Measurements from ENCODE around the gene CCDC12. TPM values are rescaled to one million over a fixed set of nuclear protein-coding genes. Genes with fewer than 3 reads are reported as not detected.
A peak's percentile ranks its signal among the peaks of the same experiment; 100 is the strongest.

CCDC12 gene
- total RNA-seq, 2 donors from 2014 or later = 46.7 to 47.8 TPM

DNA sequence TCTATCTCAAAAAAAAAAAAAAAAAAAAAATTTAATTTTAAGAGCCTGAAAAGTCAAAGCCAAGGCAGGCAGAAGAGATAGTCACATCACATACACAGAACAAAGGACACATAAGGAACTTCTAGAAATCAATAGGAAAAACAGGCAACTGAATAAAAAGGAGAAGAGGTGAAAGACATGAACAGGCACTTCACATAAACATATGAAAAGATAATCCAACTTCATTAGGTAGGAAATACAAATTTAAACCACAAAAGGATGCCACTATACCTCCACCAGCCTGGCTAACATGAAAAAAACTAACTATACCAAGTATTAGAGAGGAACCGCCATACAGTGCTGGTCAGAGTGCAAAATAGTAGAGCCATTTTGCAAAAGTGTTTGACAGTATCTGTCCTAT lies 14.1 kb downstream of the CCDC12 start:
- H3K27me3 ChIP-seq (ENCODE audit: control insufficient read depth, insufficient read depth, low read length, poor library complexity, severe bottlenecking) = no peaks in the 10 kb centered on the region
- H3K27ac ChIP-seq (ENCODE audit: low read depth, low read length) = no peak overlapping the region
- Mint-ChIP-seq H3K27ac (no peak overlapping the region), H3K4me3 (no peak overlapping the region), H3K27me3 (ENCODE audit: insufficient read depth) (no peaks in the 10 kb centered on the region), H3K36me3 (ENCODE audit: low read depth) (peaks cover 32% of the 10 kb centered on the region), H3K4me1 (peaks cover 66% of the 10 kb centered on the region), H3K9me3 (peaks cover 11% of the 10 kb centered on the region)
- H3K4me3 ChIP-seq (ENCODE audit: low read length) = no peak overlapping the region
- no peak for DNase-seq
- 91 to 100% methylated on average over 1 of the region's 1 CpG for WGBS, 2 experiments (ENCODE audit: insufficient coverage in 1 of 2, insufficient read length in 1 of 2)
- peaks cover 7% of the 10 kb centered on the region for H3K9me3 ChIP-seq (ENCODE audit: control insufficient read depth, low read length)
- H3K36me3 ChIP-seq (ENCODE audit: control insufficient read depth, insufficient read depth, low read length) = peaks cover 21% of the 10 kb centered on the region
- H3K4me1 ChIP-seq (ENCODE audit: control insufficient read depth, insufficient read depth, low read length) = peaks cover 28% of the 10 kb centered on the region
- TF ChIP-seq, protein P1, sequence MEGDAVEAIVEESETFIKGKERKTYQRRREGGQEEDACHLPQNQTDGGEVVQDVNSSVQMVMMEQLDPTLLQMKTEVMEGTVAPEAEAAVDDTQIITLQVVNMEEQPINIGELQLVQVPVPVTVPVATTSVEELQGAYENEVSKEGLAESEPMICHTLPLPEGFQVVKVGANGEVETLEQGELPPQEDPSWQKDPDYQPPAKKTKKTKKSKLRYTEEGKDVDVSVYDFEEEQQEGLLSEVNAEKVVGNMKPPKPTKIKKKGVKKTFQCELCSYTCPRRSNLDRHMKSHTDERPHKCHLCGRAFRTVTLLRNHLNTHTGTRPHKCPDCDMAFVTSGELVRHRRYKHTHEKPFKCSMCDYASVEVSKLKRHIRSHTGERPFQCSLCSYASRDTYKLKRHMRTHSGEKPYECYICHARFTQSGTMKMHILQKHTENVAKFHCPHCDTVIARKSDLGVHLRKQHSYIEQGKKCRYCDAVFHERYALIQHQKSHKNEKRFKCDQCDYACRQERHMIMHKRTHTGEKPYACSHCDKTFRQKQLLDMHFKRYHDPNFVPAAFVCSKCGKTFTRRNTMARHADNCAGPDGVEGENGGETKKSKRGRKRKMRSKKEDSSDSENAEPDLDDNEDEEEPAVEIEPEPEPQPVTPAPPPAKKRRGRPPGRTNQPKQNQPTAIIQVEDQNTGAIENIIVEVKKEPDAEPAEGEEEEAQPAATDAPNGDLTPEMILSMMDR (conservative IDR thresholded peaks at IDR 0.05) = no peak
- H3K9ac ChIP-seq (ENCODE audit: extremely low read depth, low read length, poor library complexity, severe bottlenecking) = no peak overlapping the region

- Histone ChIP-seq H3K9ac (ENCODE audit: extremely low read depth, low read length, poor library complexity, severe bottlenecking) (no peak overlapping the region), H3K9me3 (ENCODE audit: control insufficient read depth, low read length) (peaks cover 7% of the 10 kb centered on the region), H3K27me3 (ENCODE audit: control insufficient read depth, insufficient read depth, low read length, poor library complexity, severe bottlenecking) (no peaks in the 10 kb centered on the region), H3K4me3 (ENCODE audit: low read length) (no peak overlapping the region), H3K27ac (ENCODE audit: low read depth, low read length) (peak overlapping the region; percentile 6), H3K36me3 (ENCODE audit: control insufficient read depth, insufficient read depth, low read length) (peaks cover 19% of the 10 kb centered on the region), H3K4me1 (ENCODE audit: control insufficient read depth, insufficient read depth, low read length) (peaks cover 31% of the 10 kb centered on the region)
- Mint-ChIP-seq H3K27me3 (ENCODE audit: insufficient read depth) (no peaks in the 10 kb centered on the region), H3K9me3 (peaks cover 11% of the 10 kb centered on the region), H3K36me3 (ENCODE audit: low read depth) (peaks cover 28% of the 10 kb centered on the region), H3K27ac (peak overlapping the region; percentile 41), H3K4me3 (peak overlapping the region; percentile 5), H3K4me1 (peaks cover 63% of the 10 kb centered on the region)
- no peak for DNase-seq
- TF ChIP-seq, protein P1 (conservative IDR thresholded peaks at IDR 0.05) = no peak
- WGBS, 2 experiments (ENCODE audit: insufficient coverage in 1 of 2, insufficient read length in 1 of 2) = no CpG with 5 or more reads among the region's 1 CpG
These were observed 15.7 kb downstream of the CCDC12 start for GRCh38 chr3:46960835-46961234.

DNA sequence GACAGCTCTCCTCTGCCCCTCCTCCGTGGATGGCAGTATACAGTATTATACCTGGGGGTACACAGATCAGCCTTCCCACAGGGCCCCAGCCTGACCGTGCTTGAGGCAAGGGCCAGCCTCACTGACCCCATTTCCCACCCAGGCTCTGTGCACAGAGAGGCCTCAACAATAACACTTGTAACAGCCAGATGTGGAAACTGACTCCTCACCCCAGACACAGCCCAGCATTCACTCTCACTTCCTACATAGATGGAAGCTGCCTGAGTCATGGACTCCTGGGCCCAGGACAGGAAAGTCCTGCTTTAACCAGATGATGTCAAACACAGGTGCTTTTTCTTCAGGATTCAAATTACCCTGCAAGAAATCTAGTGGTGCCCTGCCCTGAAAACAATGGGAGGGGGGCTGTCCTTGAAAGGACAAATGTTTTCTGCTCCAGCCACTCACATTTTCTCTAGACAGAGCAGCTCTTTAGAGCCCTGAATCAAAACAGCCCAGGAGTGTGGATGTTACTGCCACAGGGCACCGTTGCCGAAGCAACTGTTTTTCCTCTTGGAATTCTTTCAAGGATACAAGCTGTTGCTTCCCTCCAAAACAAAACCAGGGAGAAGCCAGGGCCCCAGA lies 16.4 kb downstream of the CCDC12 start:
- peaks cover 7% of the 10 kb centered on the region for H3K9me3 ChIP-seq (ENCODE audit: control insufficient read depth, low read length)
- H3K36me3 ChIP-seq (ENCODE audit: control insufficient read depth, insufficient read depth, low read length) = peaks cover 13% of the 10 kb centered on the region
- TF ChIP-seq, protein P1 (conservative IDR thresholded peaks at IDR 0.05) = no peak
- H3K27me3 ChIP-seq (ENCODE audit: control insufficient read depth, insufficient read depth, low read length, poor library complexity, severe bottlenecking) = no peaks in the 10 kb centered on the region
- no peak overlapping the region for H3K9ac ChIP-seq (ENCODE audit: extremely low read depth, low read length, poor library complexity, severe bottlenecking)
- WGBS, 2 experiments (ENCODE audit: insufficient coverage in 1 of 2, insufficient read length in 1 of 2) = 89 to 90% methylated on average over 2 to 4 of the region's 4 CpGs
- Mint-ChIP-seq H3K9me3 (peaks cover 11% of the 10 kb centered on the region), H3K4me3 (peak overlapping the region; percentile 5), H3K27me3 (ENCODE audit: insufficient read depth) (no peaks in the 10 kb centered on the region), H3K36me3 (ENCODE audit: low read depth) (peaks cover 21% of the 10 kb centered on the region), H3K4me1 (peaks cover 63% of the 10 kb centered on the region), H3K27ac (peak overlapping the region; percentile 41)
- DNase-seq = no peak
- H3K4me3 ChIP-seq (ENCODE audit: low read length) = no peak overlapping the region
- peak overlapping the region; percentile 6 for H3K27ac ChIP-seq (ENCODE audit: low read depth, low read length)
- peaks cover 29% of the 10 kb centered on the region for H3K4me1 ChIP-seq (ENCODE audit: control insufficient read depth, insufficient read depth, low read length)
